Stimulated activated CD4-positive, alpha-beta T cell treated with anti-CD3 and anti-CD28 coated beads, Interleukin-12 subunit alpha, Interleukin-12 subunit beta, amount 100 ng/mL, for 24 hours (primary cell): ENCODE data around the gene KHSRP.
A peak's percentile ranks its signal among the peaks of the same experiment; 100 is the strongest.
"Not testable (repeated sequence)": the region's sequence is repeated elsewhere in the genome, so short reads cannot be mapped to it uniquely, and the experiment has no call there.

Experiments
- DNase-seq, 2 experiments: peaks; one replicate each; pipeline ENCODE4 v3.0.0-alpha.2; 2020; ENCODE audit warnings: low read depth in 2 of 2

Gene KHSRP

DNA sequence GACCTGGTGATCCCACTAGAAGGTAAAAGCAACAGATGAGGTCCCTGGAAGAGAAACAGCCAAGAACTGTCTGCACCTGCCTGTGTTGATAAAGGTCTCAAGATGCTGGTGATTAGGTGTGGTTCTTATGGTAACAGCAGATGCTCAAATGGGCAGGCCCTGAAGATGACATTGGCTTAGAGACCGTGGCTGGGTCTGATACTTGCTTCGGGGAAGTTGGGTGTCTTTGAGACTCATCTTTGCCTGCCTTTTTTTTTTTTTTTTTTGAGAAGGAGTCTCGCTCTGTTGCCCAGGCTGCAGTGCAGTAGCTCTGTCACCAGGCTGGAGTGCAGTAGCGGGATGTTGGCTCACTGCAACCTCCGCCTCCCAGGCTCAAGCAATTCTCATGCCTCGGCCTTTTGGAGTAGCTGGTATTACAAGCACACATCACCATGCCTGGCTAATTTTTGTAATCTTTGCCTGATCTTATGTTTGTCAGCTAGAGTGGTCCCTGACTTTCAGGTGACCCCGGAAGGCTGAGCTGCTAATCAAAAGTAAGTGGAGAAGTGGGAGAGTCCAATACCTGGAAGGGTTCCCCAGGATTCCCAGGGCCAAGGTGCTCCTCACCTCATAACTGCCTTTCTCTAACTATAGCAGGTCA, 27.1 kb upstream of the KHSRP start:
- no peak for DNase-seq

- no peak for DNase-seq
Measured at GRCh38 chr19:6450166-6450565, 25.6 kb upstream of the KHSRP start.

DNA sequence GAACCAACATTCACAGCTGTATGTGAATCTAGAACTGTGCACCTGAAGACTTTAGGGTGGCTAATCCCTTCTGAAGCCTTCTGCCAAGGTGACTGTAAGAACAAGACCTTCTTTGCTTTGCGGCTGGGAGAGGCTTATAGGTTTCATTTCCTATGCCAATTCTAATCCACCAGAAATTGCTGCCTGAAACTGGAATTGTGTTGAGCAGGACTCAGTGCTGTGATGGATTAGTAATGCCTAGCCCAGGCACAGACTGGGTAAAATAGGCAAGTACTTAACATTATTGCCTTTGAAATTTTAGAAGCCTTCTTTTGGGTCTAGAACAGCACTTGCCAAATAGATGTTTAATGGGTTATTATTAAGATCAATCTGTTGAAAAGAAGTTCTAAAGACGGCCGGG, 23.4 kb upstream of the KHSRP start:
- DNase-seq = no peak

- DNase-seq = no peak
Measured at GRCh38 chr19:6446452-6446851, 21.8 kb upstream of the KHSRP start.

- no peak for DNase-seq
Measured at GRCh38 chr19:6443986-6444385, 19.4 kb upstream of the KHSRP start.

- DNase-seq = no peak
Measured at GRCh38 chr19:6442087-6442688, 17.6 kb upstream of the KHSRP start.

DNA sequence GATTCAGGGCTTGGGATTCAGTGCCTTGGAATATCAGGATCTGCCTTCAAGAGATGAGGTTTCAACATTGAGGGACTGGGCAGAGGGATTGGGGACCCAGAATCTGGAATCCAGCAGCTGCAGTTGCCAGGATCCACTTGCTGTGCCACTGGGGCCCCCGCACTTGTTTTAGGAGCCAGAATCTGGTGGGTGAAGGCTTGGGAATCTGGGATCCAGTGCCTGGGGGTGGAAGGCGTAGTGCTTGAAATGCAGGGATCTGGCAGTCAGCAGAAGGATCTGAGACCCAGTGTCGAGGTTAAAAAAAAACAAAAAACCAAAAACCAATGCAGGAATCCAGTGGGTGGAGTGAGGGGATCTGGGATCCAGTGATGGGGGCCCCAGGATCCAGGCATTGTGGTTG, 16.3 kb upstream of the KHSRP start:
- DNase-seq = no peak

DNA sequence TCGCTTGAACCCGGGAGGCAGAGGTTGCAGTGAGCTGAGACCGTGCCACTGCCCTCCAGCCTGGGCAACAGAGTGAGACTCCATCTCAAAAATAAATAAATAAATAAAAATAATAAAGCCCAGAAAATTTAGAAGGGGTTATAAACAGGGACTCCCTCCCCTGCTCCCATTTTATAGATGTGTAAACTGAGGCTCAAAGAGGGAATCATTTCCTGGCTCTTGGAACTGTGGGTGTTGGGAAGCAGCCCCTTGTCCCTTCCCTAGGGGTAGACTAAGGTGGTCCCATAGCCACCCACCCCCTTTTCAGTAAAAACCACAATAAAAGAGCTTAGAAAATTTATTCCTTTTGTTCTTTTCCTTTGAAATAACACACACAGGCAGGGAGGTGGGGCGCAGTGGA, 15.1 kb upstream of the KHSRP start:
- no peak for DNase-seq

DNA sequence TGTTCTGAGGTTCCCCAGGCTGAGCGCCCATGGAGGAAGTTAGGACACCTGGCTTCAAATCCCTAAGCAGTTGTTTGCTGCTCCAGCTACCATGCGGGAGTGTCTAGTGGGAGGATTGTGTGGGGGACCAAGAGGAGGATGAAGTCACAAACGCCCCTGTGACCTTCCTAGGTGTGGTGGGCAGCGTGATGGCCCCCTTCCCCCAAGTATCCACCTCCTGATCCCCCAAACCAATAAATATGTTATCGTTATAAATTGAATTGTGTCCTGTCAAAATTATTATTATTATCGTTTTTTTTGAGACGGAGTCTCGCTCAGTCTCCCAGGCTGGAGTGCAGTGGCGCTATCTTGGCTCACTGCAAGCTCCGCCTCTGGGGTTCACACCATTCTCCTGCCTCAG, 9.1 kb upstream of the KHSRP start, which contains the start of gene SLC25A41:
Gene SLC25A41 (minus strand): TSS at position 101 of the 400 bp plus-strand sequence. CDS start 70 bp downstream, at position 31.
- no peak for DNase-seq

GRCh38 chr19:6433165-6433564, 8.6 kb upstream of the KHSRP start:
- DNase-seq = no peak

GRCh38 chr19:6431891-6432290, 7.3 kb upstream of the KHSRP start:
- DNase-seq = no peak

DNA sequence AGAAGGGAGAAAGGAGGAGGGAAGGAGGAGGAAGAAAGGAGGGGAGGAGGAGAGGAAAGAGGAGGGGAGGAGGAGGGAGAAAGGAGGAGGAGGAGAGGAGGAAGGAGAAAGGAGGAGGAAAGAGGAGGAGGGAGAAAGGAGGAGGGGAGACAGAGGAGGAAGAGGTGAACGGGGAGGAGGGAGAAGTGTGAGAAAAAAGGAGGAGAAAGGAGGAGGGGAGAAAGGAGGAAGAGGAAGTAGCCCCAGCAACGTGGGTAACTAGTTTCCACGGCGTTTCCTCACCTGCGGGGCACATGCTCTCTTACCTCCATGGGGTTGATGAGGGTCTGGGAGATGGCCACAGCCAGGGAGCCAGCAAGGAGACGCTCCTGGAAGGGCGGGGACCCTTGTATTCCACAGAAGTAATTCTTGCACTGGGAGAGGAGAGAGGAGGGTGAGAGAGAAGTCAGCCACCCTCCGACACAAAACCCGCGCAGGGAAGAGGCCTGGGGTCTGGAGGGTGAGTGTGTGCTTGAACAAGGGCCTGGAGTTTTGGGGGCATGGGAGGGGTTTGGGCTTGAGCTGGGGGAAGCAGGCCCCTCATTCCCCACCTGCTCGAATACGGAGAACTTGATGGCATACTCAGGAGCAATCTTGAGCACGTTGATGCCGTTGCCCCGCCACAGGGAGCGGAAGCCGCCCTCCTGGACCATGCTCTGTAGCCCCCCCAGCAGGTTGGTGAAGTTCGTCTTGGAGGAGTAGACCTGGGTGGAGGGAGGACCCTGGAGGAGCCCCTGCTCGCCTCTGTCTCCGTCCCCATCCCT, 5.0 kb upstream of the KHSRP start:
- no peak for DNase-seq

GRCh38 chr19:6428692-6429418, 4.2 kb upstream of the KHSRP start:
- DNase-seq = not testable (repeated sequence)

- no peak for DNase-seq
Measured at GRCh38 chr19:6427131-6427530, 2.5 kb upstream of the KHSRP start.

GRCh38 chr19:6425732-6426620, 1.4 kb upstream of the KHSRP start:
- no peak for DNase-seq

GRCh38 chr19:6424939-6425731, 524 bp upstream of the KHSRP start:
- DNase-seq = peak; percentile 97 to 99

GRCh38 chr19:6423499-6424194, 964 bp downstream of the KHSRP start:
- peak in 1 of 2 experiments; percentile 38 for DNase-seq

DNA sequence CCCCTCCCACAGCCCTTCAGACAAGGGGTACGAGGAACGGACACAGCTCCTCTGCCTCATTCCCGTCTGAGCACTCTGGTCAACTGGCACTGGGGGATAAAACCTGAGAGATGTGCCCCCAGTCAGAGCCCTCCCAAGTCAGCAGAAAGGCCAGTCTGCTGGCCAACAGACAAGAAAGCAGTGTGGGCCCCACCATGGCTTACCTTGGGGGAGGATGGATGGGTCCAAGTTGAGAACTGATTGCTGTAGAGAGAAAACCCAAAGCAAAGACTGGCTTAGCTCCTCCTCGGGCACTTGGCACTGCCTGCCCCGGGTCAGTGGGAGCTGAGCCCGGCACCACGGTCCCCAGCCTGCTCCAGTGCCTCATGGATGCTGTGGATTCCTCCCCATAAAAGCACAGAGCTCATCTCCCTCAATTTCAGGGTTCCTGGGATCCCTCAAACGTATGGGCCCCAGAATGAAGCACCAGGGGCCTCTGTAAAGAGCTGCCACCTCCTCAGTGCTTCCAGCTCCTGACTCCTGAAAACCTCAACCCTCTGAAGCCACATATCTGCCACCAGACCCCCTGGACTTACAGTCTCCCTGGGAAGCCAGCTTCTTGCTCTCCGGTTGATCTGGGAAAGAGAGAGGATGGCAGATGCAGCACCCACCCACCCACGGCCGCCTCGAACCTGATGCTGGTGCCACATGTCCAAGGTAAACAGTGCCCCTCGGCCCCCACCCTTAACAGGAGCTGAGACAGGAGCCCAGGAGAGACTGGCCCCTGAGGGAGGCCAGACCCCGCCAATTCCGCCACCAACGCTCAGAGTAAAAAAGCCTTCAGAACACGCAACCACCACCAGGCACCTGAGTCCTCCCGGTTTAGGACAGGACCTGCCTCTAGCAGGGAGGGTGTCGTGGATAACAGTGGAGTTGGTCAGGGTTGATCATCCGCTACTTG, 3.3 kb downstream of the KHSRP start:
- DNase-seq = no peak

GRCh38 chr19:6418562-6418932, 6.1 kb downstream of the KHSRP start:
- no peak for DNase-seq
